Esophagus muscularis mucosa (tissue), 3 donors: ENCODE data around the gene ZNF416.

ENCODE experiments used
- CTCF ChIP-seq, 3 experiments: fragments of 200-600 bp in 2 of 3; fragments of 450-650 bp in 1 of 3; sonication (generic) in 2 of 3; IDR thresholded peaks; one replicate each; pipeline ENCODE4 v1.5.1; 2017 to 2019; ENCODE audit warnings: antibody characterized with exemption in 3 of 3, mild to moderate bottlenecking in 2 of 3, moderate library complexity in 1 of 3
- POLR2A ChIP-seq: fragments of 450-650 bp; IDR thresholded peaks from one replicate; pipeline ENCODE4 v1.6.1; 2017; ENCODE audit warnings: antibody characterized with exemption, moderate library complexity, mild to moderate bottlenecking, low read depth
- POLR2AphosphoS5 ChIP-seq, 2 donors: sonication (generic); formaldehyde crosslinking; IDR thresholded peaks; one replicate each; pipeline ENCODE4 v1.6.1; 2017; ENCODE audit warnings: antibody characterized with exemption in 2 of 2

- TF ChIP-seq CTCF (IDR thresholded peaks at IDR 0.05) (no peak), POLR2AphosphoS5 (IDR thresholded peaks at IDR 0.05) (no peak), POLR2A (no peak)
These were observed 36.6 kb upstream of the ZNF416 start for GRCh38 chr19:57615346-57615745.
